ENCODE results near the gene RABEP1.

DNA sequence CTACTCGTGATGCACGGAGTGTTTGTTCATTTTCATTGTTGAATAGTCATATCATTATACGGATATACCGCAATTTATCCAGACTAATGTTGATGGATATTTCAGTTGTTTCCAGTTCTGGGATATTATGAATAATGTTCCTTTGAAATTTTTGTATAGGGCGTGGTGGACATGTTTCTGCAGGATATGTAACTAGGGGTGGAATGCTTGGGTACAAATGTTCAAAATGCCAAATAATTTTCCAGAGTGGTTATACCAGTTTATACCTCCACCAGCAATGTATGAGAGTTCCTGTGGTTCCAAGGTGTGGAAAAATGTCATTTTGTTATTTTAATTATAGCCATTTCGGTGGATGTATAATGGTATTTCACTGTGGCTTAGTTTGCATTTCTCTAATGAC is 83.7 kb downstream of the RABEP1 start:
- TF ChIP-seq, protein P1, sequence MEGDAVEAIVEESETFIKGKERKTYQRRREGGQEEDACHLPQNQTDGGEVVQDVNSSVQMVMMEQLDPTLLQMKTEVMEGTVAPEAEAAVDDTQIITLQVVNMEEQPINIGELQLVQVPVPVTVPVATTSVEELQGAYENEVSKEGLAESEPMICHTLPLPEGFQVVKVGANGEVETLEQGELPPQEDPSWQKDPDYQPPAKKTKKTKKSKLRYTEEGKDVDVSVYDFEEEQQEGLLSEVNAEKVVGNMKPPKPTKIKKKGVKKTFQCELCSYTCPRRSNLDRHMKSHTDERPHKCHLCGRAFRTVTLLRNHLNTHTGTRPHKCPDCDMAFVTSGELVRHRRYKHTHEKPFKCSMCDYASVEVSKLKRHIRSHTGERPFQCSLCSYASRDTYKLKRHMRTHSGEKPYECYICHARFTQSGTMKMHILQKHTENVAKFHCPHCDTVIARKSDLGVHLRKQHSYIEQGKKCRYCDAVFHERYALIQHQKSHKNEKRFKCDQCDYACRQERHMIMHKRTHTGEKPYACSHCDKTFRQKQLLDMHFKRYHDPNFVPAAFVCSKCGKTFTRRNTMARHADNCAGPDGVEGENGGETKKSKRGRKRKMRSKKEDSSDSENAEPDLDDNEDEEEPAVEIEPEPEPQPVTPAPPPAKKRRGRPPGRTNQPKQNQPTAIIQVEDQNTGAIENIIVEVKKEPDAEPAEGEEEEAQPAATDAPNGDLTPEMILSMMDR (IDR thresholded peaks at IDR 0.05) = no peak
- TF ChIP-seq POLR2A (IDR thresholded peaks at IDR 0.05) = no peak

Data from uterus (tissue), 2 donors.